ENCODE data around the gene COX5B.

DNA sequence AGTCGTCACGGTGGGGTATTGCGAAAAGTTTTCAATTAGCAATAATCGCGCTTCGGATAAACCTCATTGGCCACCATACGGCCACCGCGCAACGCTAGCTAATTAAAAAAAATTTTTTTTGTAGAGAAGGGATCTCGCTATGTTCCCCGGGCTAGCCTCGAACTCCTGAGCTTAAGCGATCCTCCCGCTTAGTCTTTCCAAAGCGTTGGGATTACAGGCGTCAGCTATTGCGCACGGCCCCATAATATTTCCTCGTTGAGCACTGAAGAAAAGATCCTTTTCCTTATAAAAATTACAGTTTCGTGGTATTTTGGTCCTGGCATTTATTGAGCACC is 18.7 kb downstream of the COX5B start:
- TF ChIP-seq, protein P1, sequence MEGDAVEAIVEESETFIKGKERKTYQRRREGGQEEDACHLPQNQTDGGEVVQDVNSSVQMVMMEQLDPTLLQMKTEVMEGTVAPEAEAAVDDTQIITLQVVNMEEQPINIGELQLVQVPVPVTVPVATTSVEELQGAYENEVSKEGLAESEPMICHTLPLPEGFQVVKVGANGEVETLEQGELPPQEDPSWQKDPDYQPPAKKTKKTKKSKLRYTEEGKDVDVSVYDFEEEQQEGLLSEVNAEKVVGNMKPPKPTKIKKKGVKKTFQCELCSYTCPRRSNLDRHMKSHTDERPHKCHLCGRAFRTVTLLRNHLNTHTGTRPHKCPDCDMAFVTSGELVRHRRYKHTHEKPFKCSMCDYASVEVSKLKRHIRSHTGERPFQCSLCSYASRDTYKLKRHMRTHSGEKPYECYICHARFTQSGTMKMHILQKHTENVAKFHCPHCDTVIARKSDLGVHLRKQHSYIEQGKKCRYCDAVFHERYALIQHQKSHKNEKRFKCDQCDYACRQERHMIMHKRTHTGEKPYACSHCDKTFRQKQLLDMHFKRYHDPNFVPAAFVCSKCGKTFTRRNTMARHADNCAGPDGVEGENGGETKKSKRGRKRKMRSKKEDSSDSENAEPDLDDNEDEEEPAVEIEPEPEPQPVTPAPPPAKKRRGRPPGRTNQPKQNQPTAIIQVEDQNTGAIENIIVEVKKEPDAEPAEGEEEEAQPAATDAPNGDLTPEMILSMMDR (conservative IDR thresholded peaks at IDR 0.05; ENCODE audit: low read length), result no peak; the same call in 1 of the 2 replicates
- no peak for TF ChIP-seq EZH2phosphoT487 (IDR thresholded peaks at IDR 0.05; ENCODE audit: borderline replicate concordance, low read depth, low read length)

All from OCI-LY7 (cell line).